ENCODE data around the gene DHPS. TPM values are rescaled to one million over a fixed set of nuclear protein-coding genes. Genes with fewer than 3 reads are reported as not detected.
A peak's percentile ranks its signal among the peaks of the same experiment; 100 is the strongest.

The DHPS gene
- total RNA-seq, 6 experiments from 2014 or later = 29.5 to 60.5 (median 45.8) TPM

GRCh38 chr19:12722566-12723380 is 41.1 kb upstream of the DHPS start:
- H3K4me1 ChIP-seq = peaks cover 0 to 16% (median 3%) of the 10 kb centered on the region in 4 donors
- H3K27me3 ChIP-seq = no peaks in the 10 kb centered on the region
- H3K36me3 ChIP-seq = peaks cover 0 to 11% (median 5%) of the 10 kb centered on the region in 4 donors
- peak overlapping the region; percentile 71 to 82 (median 81) for H3K27ac ChIP-seq
- 2% methylated on average over 28 of the region's 32 CpGs for WGBS (ENCODE audit: insufficient coverage, low coverage, low lambda C conversion rate, missing lambda C conversion rate)
- H3K9me3 ChIP-seq = no peaks in the 10 kb centered on the region
- no peak for TF ChIP-seq CTCF (IDR thresholded peaks at IDR 0.05)
- TF ChIP-seq POLR2A (IDR thresholded peaks at IDR 0.05) = no peak
- DNase-seq = peak; percentile 96 to 98 (median 98)
- intact Hi-C loops (cut with DNase I) = loop anchor here in 1 of 2 donors (10.0 kb wide), 1 partner anchor 52 kb away; the partner anchor contains the start of gene HOOK2
- H3K4me3 ChIP-seq = peak overlapping the region; percentile 56 to 75 (median 60)
- peak; percentile 87 to 92 (median 90) for ATAC-seq

GRCh38 chr19:12721656-12722565 is 40.2 kb upstream of the DHPS start:
- Histone ChIP-seq H3K27me3 (no peaks in the 10 kb centered on the region), H3K9me3 (no peaks in the 10 kb centered on the region), H3K4me1 (peaks cover 0 to 16% (median 3%) of the 10 kb centered on the region in 4 donors), H3K4me3 (peak overlapping the region; percentile 56 to 75 (median 60)), H3K36me3 (peaks cover 0 to 9% (median 5%) of the 10 kb centered on the region in 4 donors), H3K27ac (peak overlapping the region; percentile 71 to 82 (median 81))
- ATAC-seq = peak; percentile 45 to 61 (median 52)
- intact Hi-C loops (cut with DNase I) = loop anchor here in 1 of 2 donors (10.0 kb wide), 1 partner anchor 53 kb away; the partner anchor contains the start of gene HOOK2
- DNase-seq = peak; percentile 65 to 69 (median 66)
- no peak for TF ChIP-seq POLR2A (IDR thresholded peaks at IDR 0.05)
- WGBS (ENCODE audit: insufficient coverage, low coverage, low lambda C conversion rate, missing lambda C conversion rate) = 0% methylated on average over 17 of the region's 65 CpGs

GRCh38 chr19:12720851-12721655 is 39.4 kb upstream of the DHPS start:
- Histone ChIP-seq H3K27me3 (no peaks in the 10 kb centered on the region), H3K36me3 (peaks cover 0 to 9% (median 5%) of the 10 kb centered on the region in 4 donors), H3K4me3 (peak overlapping the region; percentile 56 to 75 (median 60)), H3K4me1 (peaks cover 0 to 17% (median 4%) of the 10 kb centered on the region in 4 donors), H3K27ac (peak overlapping the region; percentile 21 to 81 (median 71)), H3K9me3 (no peaks in the 10 kb centered on the region)
- intact Hi-C loops (cut with DNase I) = loop anchor here in 1 of 2 donors (10.0 kb wide), 1 partner anchor 54 kb away; the partner anchor contains the start of gene HOOK2
- WGBS (ENCODE audit: insufficient coverage, low coverage, low lambda C conversion rate, missing lambda C conversion rate) = 0% methylated on average over 6 of the region's 59 CpGs
- DNase-seq = peak in 1 of 3 donors; percentile 38
- peak in 3 of 4 donors; percentile 3 to 15 (median 12) for ATAC-seq
- no peak for TF ChIP-seq POLR2A (IDR thresholded peaks at IDR 0.05)
- no peak for TF ChIP-seq CTCF (IDR thresholded peaks at IDR 0.05)

- 84% methylated on average over 6 of the region's 10 CpGs for WGBS (ENCODE audit: insufficient coverage, low coverage, low lambda C conversion rate, missing lambda C conversion rate)
- H3K36me3 ChIP-seq = peaks cover 3 to 14% (median 7%) of the 10 kb centered on the region in 4 donors
- DNase-seq (no peak), ATAC-seq (no peak)
- H3K27ac ChIP-seq = no peak overlapping the region
- no peak for TF ChIP-seq CTCF (IDR thresholded peaks at IDR 0.05)
- TF ChIP-seq POLR2A (IDR thresholded peaks at IDR 0.05) = no peak
- H3K4me1 ChIP-seq = peaks cover 0 to 19% (median 4%) of the 10 kb centered on the region in 4 donors
- intact Hi-C loops (cut with DNase I) = loop anchor here in 1 of 2 donors (10.0 kb wide), 1 partner anchor 55 kb away; the partner anchor contains the start of gene HOOK2
- H3K4me3 ChIP-seq = no peak overlapping the region
- H3K27me3 ChIP-seq = no peaks in the 10 kb centered on the region
- H3K9me3 ChIP-seq = no peaks in the 10 kb centered on the region
These were observed 38.6 kb upstream of the DHPS start for GRCh38 chr19:12720296-12720695.
